HepG2 (cell line): ENCODE measurements around the gene RAB24. TPM values are rescaled to one million over a fixed set of nuclear protein-coding genes. Genes with fewer than 3 reads are reported as not detected.

Source experiments
- ELF3 ChIP-seq: IDR thresholded peaks from 2 replicates; pipeline ENCODE4 v1.6.1; 2016; ENCODE audit warnings: missing genetic modification reagents, missing compliant biosample characterization
- FOXJ3 ChIP-seq: sonication (generic); formaldehyde crosslinking; IDR thresholded peaks from 2 replicates; pipeline ENCODE4 v1.4.0; 2020; ENCODE audit warnings: missing genetic modification reagents, mild to moderate bottlenecking, borderline replicate concordance
- KLF6 ChIP-seq: IDR thresholded peaks from 2 replicates; pipeline ENCODE4 v1.8.0; 2016; ENCODE audit warnings: missing biosample characterization, missing genetic modification reagents
- MIXL1 ChIP-seq: IDR thresholded peaks from 2 replicates; pipeline ENCODE4 v1.6.1; 2016
- NCOA2 ChIP-seq: sonication (generic); formaldehyde crosslinking; IDR thresholded peaks from 2 replicates; pipeline ENCODE4 v1.8.0; 2022; ENCODE audit warnings: inconsistent platforms
- NR2F1 ChIP-seq, 2 experiments: fragments of 450-650 bp in 1 of 2; formaldehyde crosslinking in 1 of 2; IDR thresholded peaks; 2 replicates each; pipeline versions ENCODE4 v1.5.0 to v1.6.1; 2016 to 2020; ENCODE audit warnings: mild to moderate bottlenecking in 1 of 2, missing compliant biosample characterization in 1 of 2, missing genetic modification reagents in 1 of 2, moderate library complexity in 1 of 2
- PTBP1 ChIP-seq: fragments of 200-400 bp; formaldehyde crosslinking; IDR thresholded peaks from 2 replicates; pipeline ENCODE4 v1.6.1; 2018; ENCODE audit warnings: low read length, low read depth; ENCODE audit not compliant: poor library complexity, severe bottlenecking
- SATB2 ChIP-seq: sonication (generic); formaldehyde crosslinking; IDR thresholded peaks from 2 replicates; pipeline ENCODE4 v1.5.0; 2020; ENCODE audit warnings: missing genetic modification reagents
- SP4 ChIP-seq: sonication (generic); formaldehyde crosslinking; IDR thresholded peaks from 2 replicates; pipeline ENCODE4 v1.8.1; 2023; ENCODE audit warnings: mild to moderate bottlenecking, missing genetic modification reagents
- TP53 ChIP-seq: sonication (generic); formaldehyde crosslinking; conservative IDR thresholded peaks from 2 replicates; pipeline ENCODE4 v1.4.0; 2020; ENCODE audit warnings: missing genetic modification reagents
- U2AF1 ChIP-seq: fragments of 200-400 bp; formaldehyde crosslinking; optimal IDR thresholded peaks from 2 replicates; pipeline ENCODE3; 2017; ENCODE audit warnings: mild to moderate bottlenecking, low read depth, low read length
- YY1 ChIP-seq: IDR thresholded peaks from 2 replicates; pipeline ENCODE4 v1.6.1; 2011; ENCODE audit warnings: low read length, low read depth, moderate library complexity, mild to moderate bottlenecking; ENCODE audit not compliant: insufficient read depth, insufficient replicate concordance
- ZNF12 ChIP-seq: sonication (generic); formaldehyde crosslinking; IDR thresholded peaks from 2 replicates; pipeline ENCODE4 v1.5.0; 2020; ENCODE audit warnings: missing genetic modification reagents
- ZNF20 ChIP-seq: sonication (generic); formaldehyde crosslinking; IDR thresholded peaks from 2 replicates; pipeline ENCODE4 v1.4.0; 2020; ENCODE audit warnings: mild to moderate bottlenecking, moderate library complexity, missing genetic modification reagents
- ZNF205 ChIP-seq: IDR thresholded peaks from 2 replicates; pipeline ENCODE4 v1.6.1; 2018; ENCODE audit warnings: missing biosample characterization, missing genetic modification reagents
- ZNF263 ChIP-seq: sonication (generic); formaldehyde crosslinking; IDR thresholded peaks from 2 replicates; pipeline ENCODE4 v1.4.0; 2020; ENCODE audit warnings: missing genetic modification reagents
- ZNF549 ChIP-seq: sonication (generic); formaldehyde crosslinking; IDR thresholded peaks from 2 replicates; pipeline ENCODE4 v1.5.0; 2020; ENCODE audit warnings: missing genetic modification reagents
- ZNF556 ChIP-seq: sonication (generic); formaldehyde crosslinking; IDR thresholded peaks from 2 replicates; pipeline ENCODE4 v1.4.0; 2020; ENCODE audit warnings: mild to moderate bottlenecking, missing genetic modification reagents, borderline replicate concordance
- ZNF7 ChIP-seq: IDR thresholded peaks from 2 replicates; pipeline ENCODE4 v1.6.1; 2016; ENCODE audit warnings: missing biosample characterization, missing genetic modification reagents
- ZSCAN30 ChIP-seq: sonication (generic); formaldehyde crosslinking; IDR thresholded peaks from 2 replicates; pipeline ENCODE4 v1.5.0; 2020; ENCODE audit warnings: mild to moderate bottlenecking, missing genetic modification reagents
- polyA plus RNA-seq, 8 experiments: library from polyadenylated mRNA; depleted of rRNA in 3 of 8; stranded (reverse) in 7 of 8; unstranded in 1 of 8; fragments of >200 nt; fragmentation: Illumina TruSeq in 4 of 8; extraction: Trizol in 4 of 8; gene quantifications; 2 replicates each; pipeline versions ENCODE4 v1.2.1 to v1.2.3, GENCODE V29; 2011 to 2016; ENCODE audit warnings: low read depth in 4 of 8, missing spikeins in 1 of 8, mixed read lengths in 1 of 8; ENCODE audit not compliant: insufficient read depth in 1 of 8
- total RNA-seq, 5 experiments: library from RNA; depleted of rRNA; stranded (reverse); fragments of >200 nt; fragmentation: Illumina TruSeq; extraction: Trizol; gene quantifications; 2 replicates each; pipeline ENCODE4 v1.2.3, GENCODE V29; 2016; ENCODE audit warnings: low read depth in 1 of 5
- TF ChIP-seq, protein P1 (sequence below): sonication (generic); formaldehyde crosslinking; conservative IDR thresholded peaks from 2 replicates; pipeline ENCODE4 v1.8.0; 2022; ENCODE audit warnings: mild to moderate bottlenecking, moderate library complexity, missing genetic modification reagents
- TF ChIP-seq, protein P2 (sequence below): IDR thresholded peaks from 2 replicates; pipeline ENCODE4 v1.6.1; 2012; ENCODE audit warnings: low read length, improper control_type of control experiment
- TF ChIP-seq, protein P3 (sequence below): sonication (generic); formaldehyde crosslinking; IDR thresholded peaks from 2 replicates; pipeline ENCODE4 v1.5.1; 2020; ENCODE audit warnings: mild to moderate bottlenecking, missing genetic modification reagents

The RAB24 gene
- total and polyA plus RNA-seq, 2 of the 13 experiments (the other 11 are each of a cell fraction or from before 2014, with no cell fraction given), result 22.9 to 63.7 TPM

DNA sequence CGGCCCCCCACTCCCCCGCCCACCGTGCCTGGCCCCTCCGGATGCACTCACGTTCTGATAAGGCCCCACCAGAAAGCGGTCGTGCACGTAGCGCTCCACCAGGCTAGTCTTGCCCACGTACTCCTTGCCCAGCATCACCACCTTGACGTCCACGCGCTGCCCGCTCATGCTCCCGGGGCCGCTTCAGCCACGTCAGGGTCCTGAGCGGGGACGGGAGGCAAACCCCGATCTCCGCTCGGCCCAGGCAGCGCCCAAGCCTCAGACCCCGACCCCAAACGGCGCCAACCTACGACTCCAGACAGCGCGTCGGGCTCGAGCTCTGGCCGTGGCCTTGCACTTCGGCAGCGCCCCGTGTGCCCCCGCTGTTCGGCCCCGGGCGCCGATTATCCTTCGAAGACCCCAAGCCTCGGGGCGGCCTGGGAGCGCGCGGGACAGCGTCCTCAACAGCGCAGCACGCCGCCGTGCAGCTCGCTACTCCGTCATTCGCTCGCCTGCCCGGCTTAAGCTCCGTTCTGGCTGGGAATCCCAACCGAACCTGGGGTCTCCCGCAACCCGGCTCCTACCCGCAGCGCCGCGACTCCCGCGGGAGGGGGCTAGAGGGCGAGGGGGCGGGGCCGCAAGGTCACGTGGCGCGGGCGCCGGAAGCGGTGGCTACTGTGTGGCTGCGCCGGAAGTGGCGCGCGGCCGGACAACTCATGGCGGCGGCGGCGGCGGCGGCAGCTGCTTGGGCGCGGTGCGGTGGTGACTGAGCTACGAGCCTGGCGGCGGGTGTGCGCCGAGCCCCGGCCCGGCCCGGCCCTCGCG lies at the start of gene RAB24, which contains the start of gene PRELID1 (continued):
- TF ChIP-seq YY1, result peak; percentile 92
- TF ChIP-seq, protein P1, sequence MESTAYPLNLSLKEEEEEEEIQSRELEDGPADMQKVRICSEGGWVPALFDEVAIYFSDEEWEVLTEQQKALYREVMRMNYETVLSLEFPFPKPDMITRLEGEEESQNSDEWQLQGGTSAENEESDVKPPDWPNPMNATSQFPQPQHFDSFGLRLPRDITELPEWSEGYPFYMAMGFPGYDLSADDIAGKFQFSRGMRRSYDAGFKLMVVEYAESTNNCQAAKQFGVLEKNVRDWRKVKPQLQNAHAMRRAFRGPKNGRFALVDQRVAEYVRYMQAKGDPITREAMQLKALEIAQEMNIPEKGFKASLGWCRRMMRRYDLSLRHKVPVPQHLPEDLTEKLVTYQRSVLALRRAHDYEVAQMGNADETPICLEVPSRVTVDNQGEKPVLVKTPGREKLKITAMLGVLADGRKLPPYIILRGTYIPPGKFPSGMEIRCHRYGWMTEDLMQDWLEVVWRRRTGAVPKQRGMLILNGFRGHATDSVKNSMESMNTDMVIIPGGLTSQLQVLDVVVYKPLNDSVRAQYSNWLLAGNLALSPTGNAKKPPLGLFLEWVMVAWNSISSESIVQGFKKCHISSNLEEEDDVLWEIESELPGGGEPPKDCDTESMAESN (CRISPR knock-in tag), result 0 out of 2 replicates have a peak, but pooled peaks have one; percentile 76
- TF ChIP-seq ZNF263 (CRISPR knock-in tag), result peak; percentile 54; the same call in 1 of the 2 replicates
- no peak for TF ChIP-seq NR2F1 (CRISPR knock-in tag; IDR thresholded peaks at IDR 0.05)
- peak; percentile 66; the same call in 1 of the 2 replicates for TF ChIP-seq SP4 (CRISPR knock-in tag)
- 0 out of 2 replicates have a peak, but pooled peaks have one; percentile 66 for TF ChIP-seq ZNF205 (CRISPR knock-in tag)
- no peak for TF ChIP-seq ZNF549 (CRISPR knock-in tag)
- peak; percentile 48; the same call in 1 of the 2 replicates for TF ChIP-seq ZNF12 (CRISPR knock-in tag)
- TF ChIP-seq, protein P2, sequence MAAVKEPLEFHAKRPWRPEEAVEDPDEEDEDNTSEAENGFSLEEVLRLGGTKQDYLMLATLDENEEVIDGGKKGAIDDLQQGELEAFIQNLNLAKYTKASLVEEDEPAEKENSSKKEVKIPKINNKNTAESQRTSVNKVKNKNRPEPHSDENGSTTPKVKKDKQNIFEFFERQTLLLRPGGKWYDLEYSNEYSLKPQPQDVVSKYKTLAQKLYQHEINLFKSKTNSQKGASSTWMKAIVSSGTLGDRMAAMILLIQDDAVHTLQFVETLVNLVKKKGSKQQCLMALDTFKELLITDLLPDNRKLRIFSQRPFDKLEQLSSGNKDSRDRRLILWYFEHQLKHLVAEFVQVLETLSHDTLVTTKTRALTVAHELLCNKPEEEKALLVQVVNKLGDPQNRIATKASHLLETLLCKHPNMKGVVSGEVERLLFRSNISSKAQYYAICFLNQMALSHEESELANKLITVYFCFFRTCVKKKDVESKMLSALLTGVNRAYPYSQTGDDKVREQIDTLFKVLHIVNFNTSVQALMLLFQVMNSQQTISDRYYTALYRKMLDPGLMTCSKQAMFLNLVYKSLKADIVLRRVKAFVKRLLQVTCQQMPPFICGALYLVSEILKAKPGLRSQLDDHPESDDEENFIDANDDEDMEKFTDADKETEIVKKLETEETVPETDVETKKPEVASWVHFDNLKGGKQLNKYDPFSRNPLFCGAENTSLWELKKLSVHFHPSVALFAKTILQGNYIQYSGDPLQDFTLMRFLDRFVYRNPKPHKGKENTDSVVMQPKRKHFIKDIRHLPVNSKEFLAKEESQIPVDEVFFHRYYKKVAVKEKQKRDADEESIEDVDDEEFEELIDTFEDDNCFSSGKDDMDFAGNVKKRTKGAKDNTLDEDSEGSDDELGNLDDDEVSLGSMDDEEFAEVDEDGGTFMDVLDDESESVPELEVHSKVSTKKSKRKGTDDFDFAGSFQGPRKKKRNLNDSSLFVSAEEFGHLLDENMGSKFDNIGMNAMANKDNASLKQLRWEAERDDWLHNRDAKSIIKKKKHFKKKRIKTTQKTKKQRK, result no peak
- TF ChIP-seq ZNF556 (CRISPR knock-in tag), result peak; percentile 82; the same call in 1 of the 2 replicates
- peak; percentile 55 for TF ChIP-seq ELF3 (CRISPR knock-in tag)
- no peak for TF ChIP-seq ZNF7 (CRISPR knock-in tag)
- no peak for TF ChIP-seq SATB2 (CRISPR knock-in tag)
- TF ChIP-seq KLF6, result peak; percentile 53; the same call in 1 of the 2 replicates
- no peak for TF ChIP-seq TP53 (CRISPR knock-in tag)
- TF ChIP-seq U2AF1, result no peak
- TF ChIP-seq, protein P3, sequence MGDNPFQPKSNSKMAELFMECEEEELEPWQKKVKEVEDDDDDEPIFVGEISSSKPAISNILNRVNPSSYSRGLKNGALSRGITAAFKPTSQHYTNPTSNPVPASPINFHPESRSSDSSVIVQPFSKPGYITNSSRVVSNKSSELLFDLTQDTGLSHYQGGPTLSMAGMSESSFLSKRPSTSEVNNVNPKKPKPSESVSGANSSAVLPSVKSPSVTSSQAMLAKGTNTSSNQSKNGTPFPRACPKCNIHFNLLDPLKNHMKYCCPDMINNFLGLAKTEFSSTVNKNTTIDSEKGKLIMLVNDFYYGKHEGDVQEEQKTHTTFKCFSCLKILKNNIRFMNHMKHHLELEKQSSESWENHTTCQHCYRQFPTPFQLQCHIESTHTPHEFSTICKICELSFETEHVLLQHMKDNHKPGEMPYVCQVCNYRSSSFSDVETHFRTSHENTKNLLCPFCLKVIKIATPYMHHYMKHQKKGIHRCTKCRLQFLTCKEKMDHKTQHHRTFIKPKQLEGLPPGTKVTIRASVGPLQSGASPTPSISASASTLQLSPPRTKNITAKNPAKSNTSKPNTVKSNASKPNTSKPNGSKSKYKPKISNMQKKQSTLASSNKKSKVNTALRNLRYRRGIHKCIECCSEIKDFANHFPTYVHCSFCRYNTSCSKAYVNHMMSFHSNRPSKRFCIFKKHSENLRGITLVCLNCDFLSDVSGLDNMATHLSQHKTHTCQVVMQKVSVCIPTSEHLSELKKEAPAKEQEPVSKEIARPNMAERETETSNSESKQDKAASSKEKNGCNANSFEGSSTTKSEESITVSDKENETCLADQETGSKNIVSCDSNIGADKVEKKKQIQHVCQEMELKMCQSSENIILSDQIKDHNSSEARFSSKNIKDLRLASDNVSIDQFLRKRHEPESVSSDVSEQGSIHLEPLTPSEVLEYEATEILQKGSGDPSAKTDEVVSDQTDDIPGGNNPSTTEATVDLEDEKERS (CRISPR knock-in tag), result peak; percentile 92
- TF ChIP-seq NCOA2 (CRISPR knock-in tag), result peak; percentile 25; the same call in 1 of the 2 replicates
- TF ChIP-seq MIXL1 (CRISPR knock-in tag), result no peak
- TF ChIP-seq ZNF20 (CRISPR knock-in tag), result no peak
- peak; percentile 28 for TF ChIP-seq PTBP1
- TF ChIP-seq FOXJ3 (CRISPR knock-in tag), result no peak
- TF ChIP-seq ZSCAN30 (CRISPR knock-in tag), result peak; percentile 85; the same call in 1 of the 2 replicates
